Measurements from ENCODE around the gene UBQLN1. TPM values are rescaled to one million over a fixed set of nuclear protein-coding genes. Genes with fewer than 3 reads are reported as not detected.

Gene UBQLN1
- total RNA-seq, 2 experiments from 2014 or later: 178 to 185 TPM

DNA sequence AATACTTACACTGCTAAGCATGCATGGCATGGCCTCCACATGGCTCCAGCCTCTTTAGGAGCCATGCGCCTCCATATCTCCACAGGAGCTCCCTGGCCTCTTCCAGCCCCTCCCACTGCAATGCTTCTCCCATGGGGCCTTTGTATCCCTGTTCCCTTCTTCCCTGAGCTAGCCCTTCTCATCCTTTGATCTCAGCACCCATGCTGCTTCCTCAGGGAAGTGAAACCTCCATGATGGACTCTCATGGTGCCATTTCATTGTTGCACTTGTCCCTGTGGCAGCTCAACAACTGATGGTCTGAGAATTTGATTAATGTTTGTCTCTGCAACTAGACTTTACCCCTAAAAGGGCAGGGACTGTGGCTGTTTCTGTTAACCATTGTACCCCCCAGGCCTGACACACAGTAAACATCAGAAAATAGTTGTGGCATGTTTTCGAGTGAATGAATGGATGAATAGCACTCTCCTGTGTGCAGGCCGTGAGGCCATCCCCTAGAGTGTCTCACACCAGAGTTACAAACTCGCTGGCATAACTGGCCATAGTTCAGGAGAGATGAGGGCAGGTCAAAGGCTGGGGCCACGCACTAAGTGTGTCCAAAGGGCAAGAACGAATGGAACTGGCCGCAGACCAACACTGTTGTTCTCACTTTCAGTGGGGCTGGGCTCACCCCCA is 78.2 kb downstream of the UBQLN1 start:
- Histone ChIP-seq H3K4me3 (ENCODE audit: low read length) (no peak overlapping the region), H3K27me3 (ENCODE audit: control insufficient read depth in 1 of 2, insufficient read depth in 2 of 2, low read length in 2 of 2) (no peaks in the 10 kb centered on the region), H3K36me3 (ENCODE audit: insufficient read depth, low read length) (peaks cover 8% of the 10 kb centered on the region), H3K9me3 (ENCODE audit: control insufficient read depth in 1 of 2, insufficient read depth in 1 of 2, low read length in 2 of 2) (no peaks in the 10 kb centered on the region), H3K27ac (ENCODE audit: low read depth in 1 of 2, low read length in 2 of 2) (no peak overlapping the region), H3K4me1 (ENCODE audit: insufficient read depth, low read length) (peaks cover 4% of the 10 kb centered on the region)
- Mint-ChIP-seq H3K4me3 (no peak overlapping the region), H3K27ac (no peak overlapping the region), H3K4me1 (ENCODE audit: low read depth) (peaks cover 6% of the 10 kb centered on the region), H3K27me3 (no peaks in the 10 kb centered on the region), H3K9me3 (no peaks in the 10 kb centered on the region), H3K36me3 (ENCODE audit: low read depth) (peaks cover 11% of the 10 kb centered on the region)
- TF ChIP-seq CTCF (IDR thresholded peaks at IDR 0.05): no peak
- ChIA-PET POLR2A (no interaction called here), CTCF (interaction anchor here (1.5 kb wide), 1 partner anchor 8 kb away, joined by 5 read pairs; no protein-coding TSS in a partner anchor)
- DNase-seq (no peak), ATAC-seq (ENCODE audit: poor library complexity) (no peak)
- intact Hi-C loops (cut with DNase I, micrococcal nuclease): loop anchor here in 1 of 2 experiments (5.0 kb wide), 1 partner anchor 348 kb away; no protein-coding TSS in a partner anchor

GRCh38 chr9:83628540-83628939 is 79.2 kb downstream of the UBQLN1 start:
- intact Hi-C loops (cut with DNase I, micrococcal nuclease): loop anchor here in 1 of 2 experiments (5.0 kb wide), 1 partner anchor 349 kb away; no protein-coding TSS in a partner anchor
- H3K27me3 Mint-ChIP-seq: no peaks in the 10 kb centered on the region
- Histone ChIP-seq H3K27ac (ENCODE audit: low read depth in 1 of 2, low read length in 2 of 2) (no peak overlapping the region), H3K36me3 (ENCODE audit: insufficient read depth, low read length) (peaks cover 8% of the 10 kb centered on the region), H3K27me3 (ENCODE audit: control insufficient read depth in 1 of 2, insufficient read depth in 2 of 2, low read length in 2 of 2) (no peaks in the 10 kb centered on the region), H3K4me1 (ENCODE audit: insufficient read depth, low read length) (peaks cover 13% of the 10 kb centered on the region), H3K4me3 (ENCODE audit: low read length) (no peak overlapping the region), H3K9me3 (ENCODE audit: control insufficient read depth in 1 of 2, insufficient read depth in 1 of 2, low read length in 2 of 2) (no peaks in the 10 kb centered on the region)
- H3K4me1 Mint-ChIP-seq (ENCODE audit: low read depth): peaks cover 16% of the 10 kb centered on the region
- no peak for TF ChIP-seq CTCF (IDR thresholded peaks at IDR 0.05)
- peaks cover 11% of the 10 kb centered on the region for H3K36me3 Mint-ChIP-seq (ENCODE audit: low read depth)
- ChIA-PET CTCF (no interaction called here), POLR2A (interaction anchor here (0.5 kb wide), 1 partner anchor 57 kb away, joined by 3 read pairs; no protein-coding TSS in a partner anchor)
- ATAC-seq (ENCODE audit: poor library complexity): no peak
- H3K27ac Mint-ChIP-seq: no peak overlapping the region
- no peak overlapping the region for H3K4me3 Mint-ChIP-seq
- DNase-seq: no peak
- H3K9me3 Mint-ChIP-seq: no peaks in the 10 kb centered on the region

GRCh38 chr9:83625178-83625577 is 82.6 kb downstream of the UBQLN1 start:
- H3K27me3 Mint-ChIP-seq: no peaks in the 10 kb centered on the region
- Histone ChIP-seq H3K27me3 (ENCODE audit: control insufficient read depth in 1 of 2, insufficient read depth in 2 of 2, low read length in 2 of 2) (no peaks in the 10 kb centered on the region), H3K9me3 (ENCODE audit: control insufficient read depth in 1 of 2, insufficient read depth in 1 of 2, low read length in 2 of 2) (no peaks in the 10 kb centered on the region), H3K27ac (ENCODE audit: low read depth in 1 of 2, low read length in 2 of 2) (no peak overlapping the region), H3K36me3 (ENCODE audit: insufficient read depth, low read length) (peaks cover 8% of the 10 kb centered on the region), H3K4me1 (ENCODE audit: insufficient read depth, low read length) (peaks cover 26% of the 10 kb centered on the region), H3K4me3 (ENCODE audit: low read length) (no peak overlapping the region)
- H3K27ac Mint-ChIP-seq: peak overlapping the region; percentile 97
- ATAC-seq (ENCODE audit: poor library complexity): no peak
- POLR2A ChIA-PET: interaction anchor here (0.9 to 1.1 kb wide), 2 partner anchors 11 to 83 kb away, joined by 3 read pairs; no protein-coding TSS in a partner anchor
- CTCF ChIA-PET: no interaction called here
- DNase-seq: no peak
- H3K9me3 Mint-ChIP-seq: no peaks in the 10 kb centered on the region
- peaks cover 11% of the 10 kb centered on the region for H3K36me3 Mint-ChIP-seq (ENCODE audit: low read depth)
- peaks cover 28% of the 10 kb centered on the region for H3K4me1 Mint-ChIP-seq (ENCODE audit: low read depth)
- peak overlapping the region; percentile 20 for H3K4me3 Mint-ChIP-seq
- intact Hi-C loops (cut with DNase I, micrococcal nuclease): loop anchor here in 1 of 2 experiments (5.0 kb wide), 1 partner anchor 352 kb away; no protein-coding TSS in a partner anchor
- no peak for TF ChIP-seq CTCF (IDR thresholded peaks at IDR 0.05)

Data from CD4-positive, alpha-beta T cell (primary cell).